Activated CD8-positive, alpha-beta memory T cell treated with anti-CD3 and anti-CD28 coated beads for 36 hours (primary cell): ENCODE results near the gene FCHSD1. TPM values are rescaled to one million over a fixed set of nuclear protein-coding genes. Genes with fewer than 3 reads are reported as not detected.
"Not testable (repeated sequence)": the region's sequence is repeated elsewhere in the genome, so short reads cannot be mapped to it uniquely, and the experiment has no call there.

Source experiments
- CTCF ChIA-PET: fragments of 350-600 bp; sonication (Branson Sonifier 250); formaldehyde crosslinking; loops from one replicate; lab custom pipeline; 2021; ENCODE audit warnings: antibody characterized with exemption; lab: Charles Lee
- POLR2A ChIA-PET: fragments of 350-600 bp; sonication (Branson Sonifier 250); formaldehyde crosslinking; loops from one replicate; lab custom pipeline; 2021; ENCODE audit warnings: antibody characterized with exemption; lab: Charles Lee
- total RNA-seq, 2 experiments: library from RNA; stranded (reverse); gene quantifications; one replicate each; pipeline ENCODE4 v1.2.3, GENCODE V29; 2021

The FCHSD1 gene
- total RNA-seq, 2 experiments from 2014 or later = 25.4 to 28.3 TPM

DNA sequence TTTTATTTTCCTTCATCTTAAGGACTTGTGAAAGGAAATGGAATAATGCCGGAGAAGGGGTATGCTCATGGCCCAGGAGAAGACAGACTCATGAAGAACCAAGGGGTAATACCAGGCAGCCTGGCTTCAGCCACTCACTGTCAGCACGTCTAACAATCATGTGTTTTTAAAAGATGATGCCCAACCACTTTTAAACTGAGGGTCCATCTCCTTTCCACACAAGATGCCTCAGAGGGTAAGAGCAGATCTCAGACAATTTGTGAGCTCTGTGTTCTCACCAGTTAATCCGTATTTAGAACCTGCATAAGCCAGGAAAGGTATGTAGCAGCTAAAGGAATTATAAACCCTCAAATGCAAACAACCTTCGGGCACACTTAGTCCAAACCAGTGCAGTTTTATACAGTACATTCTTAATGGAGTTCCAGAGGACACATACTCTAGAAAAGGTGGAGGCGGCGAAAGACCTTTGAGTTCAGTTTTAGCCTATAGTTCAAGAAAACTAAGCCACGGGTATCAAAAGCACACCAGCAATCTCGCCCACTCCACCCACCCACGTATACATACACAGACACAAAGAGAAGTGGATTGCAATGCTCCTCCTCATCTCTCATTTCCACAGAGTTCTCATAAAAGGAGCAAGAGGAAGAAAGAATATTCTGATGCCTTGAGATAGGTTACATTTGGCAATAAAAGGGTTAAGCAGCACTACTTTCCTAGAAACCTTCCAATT lies 35.1 kb downstream of the FCHSD1 start:
- CTCF ChIA-PET = interaction anchor here (0.6 to 5.3 kb wide), 7 partner anchors 9 to 57 kb away, joined by 3 to 122 read pairs (median 5); partner anchors contain the start of genes HDAC3 and RELL2

DNA sequence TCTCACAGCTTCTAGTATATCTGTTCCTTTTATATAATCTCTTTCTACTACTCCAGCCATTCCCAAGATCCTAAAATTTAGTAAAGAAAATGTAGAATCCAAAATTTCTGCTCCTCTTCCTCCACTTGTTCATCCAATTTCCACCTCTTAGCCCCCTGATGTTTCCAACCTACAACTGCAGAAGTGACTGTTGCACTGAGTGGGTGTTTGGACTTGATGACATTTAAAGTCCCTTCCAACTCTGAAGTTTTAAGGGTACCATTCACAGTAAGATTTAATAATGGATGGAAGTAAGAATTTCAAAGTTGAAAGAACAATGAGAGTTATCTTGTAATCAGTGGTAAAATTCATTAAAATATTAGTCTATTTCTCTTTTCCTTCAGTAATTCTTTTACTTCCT lies 37.9 kb downstream of the FCHSD1 start:
- POLR2A ChIA-PET = interaction anchor here (0.6 to 1.0 kb wide), 2 partner anchors 12 to 21 kb away, joined by 3 to 5 read pairs; no protein-coding TSS in a partner anchor
- CTCF ChIA-PET = interaction anchor here (1.3 to 1.7 kb wide), 2 partner anchors 21 kb away, joined by 7 to 8 read pairs; no protein-coding TSS in a partner anchor

More for the DNA sequence above, 35.1 kb downstream of the FCHSD1 start:
- POLR2A ChIA-PET = interaction anchor here (0.6 to 4.3 kb wide), 4 partner anchors 21 to 67 kb away, joined by 7 to 34 read pairs (median 10); partner anchors contain the start of genes FCHSD1, HDAC3 and RELL2

DNA sequence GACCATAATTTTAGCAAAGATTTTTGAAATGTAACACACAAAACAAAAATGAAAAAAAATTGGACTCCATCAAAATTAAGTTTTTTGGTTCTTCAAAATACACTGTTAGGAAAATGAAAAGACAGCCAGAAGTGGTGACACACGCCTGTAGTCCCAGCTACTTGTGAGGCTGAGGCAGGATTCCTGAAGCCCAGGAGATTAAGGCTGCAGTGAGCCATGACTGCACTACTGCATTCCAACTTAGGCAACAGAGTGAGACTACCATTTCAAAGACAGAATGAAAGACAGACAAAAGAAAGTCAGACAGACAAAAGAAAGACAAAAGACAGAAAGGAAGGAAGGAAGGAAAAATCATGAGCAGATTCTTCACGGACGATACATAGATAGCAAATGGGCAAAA lies 39.9 kb downstream of the FCHSD1 start:
- ChIA-PET CTCF (interaction anchor here (1.0 kb wide), 1 partner anchor 17 kb away, joined by 4 read pairs; no protein-coding TSS in a partner anchor), POLR2A (no interaction called here)

DNA sequence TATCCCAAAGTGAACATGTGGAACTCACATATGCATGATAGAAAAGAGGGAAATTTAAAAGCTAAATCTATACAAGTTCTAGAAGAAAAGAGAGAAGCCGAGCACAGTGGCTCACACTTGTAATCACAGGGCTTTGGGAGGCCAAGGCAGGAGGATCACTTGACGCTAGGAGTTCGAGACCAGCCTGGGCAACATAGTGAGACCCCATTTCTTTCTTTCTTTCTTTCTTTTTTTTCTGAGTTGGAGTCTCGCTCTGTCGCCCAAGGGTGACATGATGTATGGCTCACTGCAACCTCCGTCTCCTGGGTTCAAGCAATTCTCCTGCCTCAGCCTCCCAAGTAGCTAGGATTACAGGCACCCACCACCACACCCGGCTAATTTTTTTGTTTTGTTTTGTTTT lies 41.3 kb downstream of the FCHSD1 start:
- CTCF ChIA-PET = interaction anchor here (1.3 to 6.5 kb wide), 2 partner anchors 8 to 18 kb away, joined by 4 to 52 read pairs; partner anchors contain the start of gene DIAPH1
- POLR2A ChIA-PET = not testable (repeated sequence)

DNA sequence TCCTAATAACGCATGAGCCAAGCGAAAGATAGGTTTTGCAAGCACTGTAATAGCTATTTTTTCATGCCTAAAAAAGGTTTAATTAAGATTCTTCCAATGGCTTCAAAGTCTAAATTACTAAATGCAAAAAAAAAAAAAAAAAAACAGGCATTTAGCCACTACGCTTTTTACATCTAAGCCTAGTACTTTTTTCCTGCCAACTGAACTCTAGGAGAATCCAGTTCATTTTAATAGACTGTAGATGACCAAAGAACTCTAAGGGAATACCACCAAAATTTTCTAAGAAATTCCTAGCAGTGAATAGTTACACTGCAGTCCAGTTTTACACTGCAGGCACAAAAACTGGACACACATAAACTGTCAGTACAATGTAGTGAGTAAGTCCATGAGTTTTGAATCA lies 42.2 kb downstream of the FCHSD1 start:
- CTCF ChIA-PET = interaction anchor here (0.7 to 6.5 kb wide), 4 partner anchors 9 to 42 kb away, joined by 4 to 52 read pairs (median 6); partner anchors contain the start of gene DIAPH1

DNA sequence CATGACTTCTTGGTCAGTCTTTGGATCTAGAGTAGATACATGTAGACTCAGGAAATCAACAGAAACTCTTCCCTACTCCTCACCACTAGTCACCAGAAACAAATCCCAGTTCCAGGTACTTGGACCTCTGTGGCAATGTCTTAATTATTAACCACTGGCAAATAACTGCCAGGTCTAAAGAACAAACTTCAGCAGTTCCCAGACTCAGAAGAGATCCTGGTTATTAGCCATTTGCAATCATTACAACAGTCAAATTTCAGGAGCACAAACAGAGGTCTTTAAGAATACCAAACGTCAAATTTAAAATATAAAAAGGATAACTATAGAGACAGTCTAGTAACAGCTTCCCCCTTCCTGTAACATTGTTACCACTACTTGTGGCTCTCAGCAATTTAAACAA lies 42.7 kb downstream of the FCHSD1 start:
- ChIA-PET POLR2A (no interaction called here), CTCF (interaction anchor here (0.7 to 6.5 kb wide), 3 partner anchors 9 to 42 kb away, joined by 5 to 52 read pairs (median 7); partner anchors contain the start of gene DIAPH1)

More for the DNA sequence above, 42.2 kb downstream of the FCHSD1 start:
- POLR2A ChIA-PET = no interaction called here

DNA sequence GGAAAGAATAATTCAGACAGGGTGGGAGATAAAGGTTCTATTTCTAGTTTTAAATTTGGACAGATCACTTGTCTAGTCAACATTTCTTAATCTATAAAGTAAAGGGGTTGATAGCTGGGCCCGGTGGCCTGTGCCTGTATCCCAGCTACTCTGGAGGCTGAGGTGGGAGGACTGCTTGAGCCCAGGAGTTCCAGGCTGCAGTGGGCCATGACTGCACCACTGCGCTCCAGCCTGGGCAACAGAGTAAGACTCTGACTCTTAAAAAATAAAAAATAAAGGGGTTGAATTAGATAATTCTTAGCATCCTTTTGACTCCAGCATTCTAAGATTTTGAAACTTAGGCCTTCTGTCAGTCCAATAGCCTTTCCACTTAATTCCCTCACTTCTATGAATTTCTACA lies 43.2 kb downstream of the FCHSD1 start:
- CTCF ChIA-PET = interaction anchor here (1.7 to 6.5 kb wide), 2 partner anchors 10 to 16 kb away, joined by 10 to 52 read pairs; partner anchors contain the start of gene DIAPH1
- POLR2A ChIA-PET = interaction anchor here (1.6 kb wide), 1 partner anchor 11 kb away, joined by 4 read pairs; the partner anchor contains the start of gene DIAPH1

DNA sequence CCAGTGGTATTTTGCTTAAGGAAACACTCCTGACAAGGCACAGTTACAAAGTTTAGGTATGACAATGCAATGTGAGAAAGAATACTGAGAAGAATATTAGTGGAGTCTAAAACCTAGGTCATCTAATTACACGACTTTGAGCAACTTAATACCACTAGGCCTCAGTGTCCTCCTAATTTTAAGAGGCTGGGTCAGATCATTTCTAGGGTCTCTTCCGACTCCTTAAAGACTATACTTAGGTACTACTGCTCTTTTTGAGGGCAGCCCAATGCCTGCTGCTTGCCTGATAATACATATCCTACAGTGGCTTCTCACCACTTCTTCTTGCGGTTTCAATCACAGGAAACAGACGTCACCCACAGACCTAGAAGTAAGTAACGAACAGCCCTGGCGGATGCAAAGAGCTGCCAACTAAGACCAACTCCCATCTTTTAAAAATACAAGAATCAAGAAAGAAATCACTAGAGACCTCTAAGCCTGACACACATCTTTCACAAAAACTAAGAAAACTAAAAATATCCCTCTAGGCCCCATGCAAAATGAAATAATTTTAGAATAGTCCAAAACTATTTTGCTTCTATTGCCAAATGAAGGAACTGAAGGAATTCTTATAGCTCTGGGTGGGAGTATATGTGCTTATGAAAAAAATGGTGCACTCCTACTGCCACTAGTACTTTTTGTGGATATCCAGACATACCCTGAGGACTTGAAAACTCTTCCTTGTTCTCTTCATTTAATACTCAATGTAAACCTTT lies 45.5 kb downstream of the FCHSD1 start:
- CTCF ChIA-PET = interaction anchor here (1.2 to 6.5 kb wide), 3 partner anchors 12 to 32 kb away, joined by 5 to 52 read pairs (median 9); partner anchors contain the start of gene DIAPH1
- POLR2A ChIA-PET = interaction anchor here (0.6 to 1.0 kb wide), 3 partner anchors 12 to 13 kb away, joined by 3 to 6 read pairs (median 3); partner anchors contain the start of gene DIAPH1

DNA sequence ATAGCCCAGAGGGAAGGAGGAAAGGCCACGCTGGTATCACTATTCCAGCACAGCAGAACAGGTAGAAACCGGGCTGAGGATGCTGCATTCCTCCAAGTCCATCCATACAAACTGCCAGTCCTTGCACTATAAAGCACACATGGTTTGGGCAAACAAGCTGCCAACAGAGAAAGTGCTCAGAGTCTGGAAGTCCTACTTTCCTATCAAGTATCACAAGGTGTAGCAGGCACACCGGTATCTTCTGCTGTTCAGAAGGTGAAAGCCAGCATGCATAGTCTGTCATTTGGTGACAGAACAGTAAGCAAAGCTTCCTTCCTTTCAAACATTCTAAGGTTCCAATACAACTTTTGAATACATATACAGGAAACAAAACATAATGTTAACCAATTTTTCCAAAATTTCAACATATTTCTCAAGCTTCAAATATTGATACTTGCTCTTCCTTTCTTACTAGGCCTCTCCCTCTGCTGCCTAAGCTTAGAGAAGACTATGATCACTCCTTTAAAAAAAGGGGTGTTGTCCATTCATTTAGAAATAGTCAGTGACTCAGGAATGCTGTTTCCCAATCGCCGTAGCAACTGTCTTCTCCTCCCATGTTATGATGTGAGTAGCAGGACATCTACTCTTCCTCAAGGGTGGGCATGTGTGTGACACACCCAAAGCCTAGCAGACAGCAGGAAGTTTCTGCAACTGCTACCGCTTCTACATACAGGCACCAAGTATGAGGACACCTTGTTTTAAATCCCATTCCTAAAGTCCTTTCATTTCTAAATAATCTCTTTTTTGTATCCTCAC lies 47.1 kb downstream of the FCHSD1 start:
- CTCF ChIA-PET = interaction anchor here (1.1 to 6.5 kb wide), 3 partner anchors 11 to 14 kb away, joined by 4 to 52 read pairs (median 13); partner anchors contain the start of gene DIAPH1
- POLR2A ChIA-PET = interaction anchor here (0.5 kb wide), 1 partner anchor 13 kb away, joined by 3 read pairs; no protein-coding TSS in a partner anchor

DNA sequence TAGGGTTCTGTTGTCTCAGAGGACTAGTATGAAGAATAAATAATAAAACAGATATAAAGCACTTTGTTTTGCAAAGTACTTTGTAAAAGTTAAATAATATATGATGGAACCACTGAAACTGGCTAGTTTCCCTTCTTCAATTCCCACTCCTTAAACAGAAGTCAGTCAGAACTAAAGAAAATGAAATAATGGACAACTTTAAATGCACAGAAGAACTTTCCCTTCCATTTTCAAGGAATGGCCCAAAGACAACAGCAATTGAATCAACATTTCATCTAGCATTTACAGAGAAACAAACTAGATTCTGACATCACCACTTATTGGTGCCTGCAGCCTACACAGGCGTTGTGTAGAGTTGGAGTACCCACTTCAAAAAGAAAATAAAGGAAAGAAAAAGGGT lies 48.6 kb downstream of the FCHSD1 start:
- POLR2A ChIA-PET = no interaction called here
- CTCF ChIA-PET = interaction anchor here (1.0 to 2.0 kb wide), 5 partner anchors 10 to 45 kb away, joined by 3 to 13 read pairs (median 3); partner anchors contain the start of gene DIAPH1

DNA sequence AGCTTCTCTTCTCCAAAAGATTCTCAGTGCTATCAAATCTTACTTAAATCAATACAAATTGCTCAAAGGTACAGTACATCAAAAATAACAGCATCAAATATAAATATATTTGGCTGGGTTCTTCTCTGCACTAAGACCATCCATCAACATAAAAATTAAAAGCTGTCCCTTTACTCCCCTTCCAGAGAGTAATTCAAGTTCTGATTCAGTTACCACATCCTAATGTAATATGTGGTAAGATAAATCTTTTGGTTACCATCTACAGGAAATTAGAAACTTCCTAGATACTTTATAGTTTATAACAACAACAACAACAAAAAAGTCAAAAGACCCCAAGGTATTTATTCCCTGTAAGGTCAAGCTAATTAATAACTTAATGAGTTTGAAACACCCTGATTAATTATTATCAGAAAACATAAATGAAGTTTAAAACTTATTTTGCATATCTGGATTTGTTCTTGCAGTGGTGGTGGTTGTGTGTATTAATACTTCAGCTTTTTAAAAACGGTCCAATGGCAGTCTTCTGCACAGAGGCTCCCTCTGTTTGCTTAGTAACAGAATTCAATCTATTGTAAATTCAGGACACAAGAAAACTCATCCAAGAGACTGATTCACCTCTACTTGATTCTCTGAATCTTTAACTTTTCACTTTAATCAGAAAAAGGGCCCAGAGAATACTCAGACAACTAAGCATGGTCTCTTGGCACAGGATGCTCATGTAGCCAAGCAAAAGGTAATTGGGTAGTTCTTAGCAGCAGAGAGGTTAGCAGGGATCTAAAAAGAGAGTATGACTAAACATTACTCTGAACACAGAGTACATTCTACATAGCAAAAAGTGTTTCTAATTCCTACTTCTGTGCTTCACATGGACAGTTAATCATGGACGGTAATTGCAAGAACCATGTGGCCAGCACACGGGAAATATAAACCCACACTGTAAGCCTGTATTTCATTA lies 52.5 kb downstream of the FCHSD1 start:
- ChIA-PET POLR2A (interaction anchor here (1.2 to 2.1 kb wide), 2 partner anchors 16 to 39 kb away, joined by 6 to 8 read pairs; no protein-coding TSS in a partner anchor), CTCF (interaction anchor here (0.7 to 2.8 kb wide), 3 partner anchors 10 to 38 kb away, joined by 3 to 11 read pairs (median 7); partner anchors contain the start of genes HDAC3 and RELL2)

DNA sequence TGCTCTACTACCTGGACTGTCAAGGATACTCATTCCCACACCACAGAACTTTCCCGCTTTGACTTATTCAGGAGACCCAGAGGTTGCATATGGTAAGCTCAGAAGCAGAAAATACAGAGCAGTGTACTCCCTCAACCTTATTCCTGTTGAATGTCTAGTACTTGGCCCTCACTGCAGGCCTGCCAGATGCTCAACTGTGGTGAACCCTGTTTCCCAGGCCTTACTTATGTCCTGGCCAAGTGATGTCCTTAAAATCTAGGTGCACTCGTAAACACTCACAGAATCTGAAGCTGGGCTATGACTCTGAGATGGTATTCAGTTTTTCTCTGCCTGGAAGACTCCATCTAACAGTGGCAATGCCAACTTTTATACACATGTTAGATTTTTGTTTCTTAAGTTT lies 53.4 kb downstream of the FCHSD1 start:
- POLR2A ChIA-PET = interaction anchor here (1.2 to 2.1 kb wide), 2 partner anchors 17 to 40 kb away, joined by 6 to 8 read pairs; no protein-coding TSS in a partner anchor
- CTCF ChIA-PET = interaction anchor here (1.0 to 2.8 kb wide), 5 partner anchors 11 to 44 kb away, joined by 3 to 11 read pairs (median 7); partner anchors contain the start of genes DIAPH1, HDAC3 and RELL2

DNA sequence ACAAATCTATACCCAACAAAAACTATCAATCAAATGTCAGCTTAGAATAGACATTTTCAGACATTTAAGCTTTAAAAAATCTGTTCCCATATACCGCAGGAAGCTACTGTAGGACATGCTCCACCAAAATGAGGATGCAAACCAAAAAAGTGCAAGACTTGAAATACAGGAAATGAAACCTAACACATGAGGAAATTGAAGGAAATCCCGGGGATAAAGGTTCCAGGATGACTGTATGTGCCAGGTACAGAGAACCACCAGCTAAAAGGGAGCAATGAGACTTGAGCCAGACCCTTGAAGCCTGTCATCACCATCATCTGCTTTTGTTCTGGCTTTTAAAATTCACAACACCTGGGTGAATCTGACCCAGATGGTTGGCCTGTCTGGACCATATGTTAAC lies 53.8 kb downstream of the FCHSD1 start:
- CTCF ChIA-PET = interaction anchor here (1.0 to 2.8 kb wide), 5 partner anchors 19 to 45 kb away, joined by 3 to 11 read pairs (median 5); partner anchors contain the start of genes DIAPH1, HDAC3 and RELL2
- POLR2A ChIA-PET = interaction anchor here (0.7 to 2.1 kb wide), 2 partner anchors 18 to 22 kb away, joined by 3 to 6 read pairs; no protein-coding TSS in a partner anchor

DNA sequence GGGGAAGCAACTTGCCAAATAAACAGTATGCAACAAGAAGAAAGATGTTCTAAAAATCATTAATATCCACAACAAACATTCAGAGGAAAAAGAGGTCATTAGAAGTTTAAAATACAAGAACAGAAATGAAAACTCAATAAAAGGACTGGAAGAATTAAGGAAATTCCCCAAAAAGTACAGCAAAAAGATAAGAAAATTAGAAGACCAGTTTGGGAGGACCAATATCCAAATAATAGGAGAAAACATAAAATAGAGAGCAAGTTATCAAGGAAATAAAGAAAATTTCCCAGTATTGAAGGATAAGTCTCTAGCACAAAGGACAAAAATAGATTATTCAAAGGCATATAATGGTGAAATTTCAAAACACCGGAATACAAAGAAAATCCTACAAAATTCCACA lies 54.4 kb downstream of the FCHSD1 start:
- CTCF ChIA-PET = interaction anchor here (1.0 to 2.8 kb wide), 5 partner anchors 19 to 45 kb away, joined by 3 to 11 read pairs (median 5); partner anchors contain the start of genes DIAPH1, HDAC3 and RELL2
- POLR2A ChIA-PET = interaction anchor here (0.7 to 2.1 kb wide), 2 partner anchors 18 to 22 kb away, joined by 3 to 6 read pairs; no protein-coding TSS in a partner anchor

DNA sequence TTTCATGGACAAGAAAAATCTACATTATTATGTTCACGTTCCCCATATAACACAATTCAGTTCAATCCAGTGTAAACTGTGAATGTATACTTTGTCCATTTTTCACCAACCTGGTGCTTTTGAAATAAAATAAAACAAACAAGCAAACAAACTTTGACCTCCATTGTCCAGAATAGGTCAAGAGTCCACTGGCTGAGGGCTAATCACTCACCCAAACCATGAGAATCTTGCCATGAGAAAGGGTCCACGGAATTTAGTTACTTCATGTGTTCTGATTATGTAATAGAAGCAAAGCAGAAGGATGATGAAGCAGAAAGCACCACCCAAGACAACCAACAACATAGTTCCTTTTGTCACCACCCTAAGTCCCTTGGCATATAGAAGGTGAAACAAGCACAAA lies 61.1 kb downstream of the FCHSD1 start:
- ChIA-PET CTCF (interaction anchor here (1.1 to 7.6 kb wide), 2 partner anchors 28 to 47 kb away, joined by 4 to 122 read pairs; partner anchors contain the start of genes DIAPH1, HDAC3 and RELL2), POLR2A (no interaction called here)
